ENCODE measurements around the gene PIR.

- no peak for TF ChIP-seq POLR2A (IDR thresholded peaks at IDR 0.05; ENCODE audit: low read depth, low read length)
- TF ChIP-seq POLR2AphosphoS5 (IDR thresholded peaks at IDR 0.05; ENCODE audit: low read depth, low read length) = no peak
- TF ChIP-seq TAF1 (IDR thresholded peaks at IDR 0.05; ENCODE audit: borderline replicate concordance, low read depth, low read length) = no peak
These were observed 23.5 kb downstream of the PIR start for GRCh38 chrX:15469613-15470012.

All from GM12892 (cell line).